Stimulated activated CD4-positive, alpha-beta T cell treated with anti-CD3 and anti-CD28 coated beads, Interleukin-15, amount 100 ng/mL, for 24 hours (primary cell): ENCODE results near the gene NFIA.

Experiments
- DNase-seq: peaks from one replicate; pipeline ENCODE4 v3.0.0-alpha.2; 2020

Gene NFIA

DNA sequence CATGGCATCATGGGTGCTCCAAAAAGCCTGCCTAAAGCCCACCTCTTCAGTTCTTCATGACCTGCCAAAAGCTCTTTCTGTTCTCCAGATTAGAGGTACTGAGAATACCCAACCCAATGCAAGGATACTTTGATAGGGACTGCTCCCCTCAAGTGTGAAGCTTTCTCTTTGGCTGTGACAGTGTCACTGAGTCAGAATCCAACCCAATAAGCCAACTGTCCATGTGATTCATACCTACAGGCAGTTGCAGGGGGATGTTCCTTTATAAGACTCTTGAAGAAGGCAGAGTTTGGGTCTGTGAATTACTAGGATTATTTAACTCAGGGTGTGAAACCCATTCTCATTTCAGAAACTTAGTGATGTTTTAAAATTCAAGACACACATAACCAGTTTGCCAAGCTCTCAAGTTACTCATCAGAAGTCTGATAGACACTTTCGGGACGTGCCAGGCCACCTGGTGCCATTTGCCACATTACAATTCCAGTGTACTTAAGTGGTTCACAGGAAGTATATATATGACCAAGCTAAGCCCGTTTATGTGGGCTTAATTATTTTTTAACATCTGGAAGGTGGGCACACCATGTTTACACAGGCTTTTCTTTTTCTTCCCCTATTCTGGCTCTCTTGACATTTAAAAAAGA lies 265.8 kb downstream of the NFIA start:
- DNase-seq, result no peak

DNA sequence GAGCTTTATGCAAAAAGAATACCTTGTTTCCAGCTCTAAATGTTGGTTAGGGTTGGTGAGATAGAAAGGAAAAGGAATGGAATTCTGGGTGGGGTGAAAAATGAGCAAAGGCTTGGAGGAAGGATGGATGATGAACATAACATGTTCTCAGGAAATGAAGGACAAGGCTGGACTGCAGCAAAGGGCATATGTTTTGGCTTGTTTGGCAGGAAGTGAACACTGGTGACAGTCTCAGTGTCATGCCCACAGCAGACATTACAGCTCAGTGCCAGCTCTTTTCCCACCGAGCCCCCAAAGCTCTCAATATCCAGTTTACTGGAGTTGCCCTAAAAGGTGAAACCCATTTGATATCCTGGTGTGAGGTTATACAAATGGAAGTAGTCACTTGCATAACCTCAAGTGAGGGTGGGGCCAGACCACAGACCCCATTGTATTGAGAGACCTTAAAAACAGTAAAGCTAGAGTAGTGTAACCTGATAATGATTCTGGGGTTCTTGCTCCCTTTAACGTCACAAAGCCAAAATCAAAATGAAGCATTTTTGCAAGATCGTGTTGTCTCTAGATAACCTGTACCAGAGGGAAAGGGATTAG lies 270.6 kb downstream of the NFIA start:
- DNase-seq, result no peak

DNA sequence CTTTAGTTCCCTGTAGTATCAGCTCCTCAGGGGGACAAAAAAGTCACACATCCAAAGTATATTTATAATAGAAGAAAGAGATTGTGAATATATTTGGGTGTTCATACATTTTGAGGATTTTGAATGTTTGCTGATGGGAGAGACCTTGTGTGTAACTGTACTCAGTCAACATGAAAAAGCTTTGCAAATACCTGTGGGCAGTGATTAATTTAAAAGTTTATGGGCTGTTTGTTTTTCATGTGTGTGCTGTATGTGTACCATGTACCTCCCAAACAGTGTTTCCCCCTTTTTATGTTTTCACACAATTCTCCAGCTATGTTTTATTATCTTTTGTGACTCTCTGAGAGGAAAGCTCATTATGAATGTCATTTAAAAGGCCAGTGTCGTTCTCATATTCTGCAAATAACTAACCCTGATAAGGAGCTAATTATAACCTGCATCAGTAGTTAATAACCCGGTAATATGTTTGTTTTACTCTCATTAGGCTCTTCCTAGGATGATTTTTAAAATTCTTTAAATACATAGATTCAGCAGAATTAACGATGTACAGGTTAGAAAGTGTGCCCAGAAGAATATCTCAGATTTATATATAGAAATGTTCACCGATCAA lies 271.5 kb downstream of the NFIA start:
- no peak for DNase-seq

DNA sequence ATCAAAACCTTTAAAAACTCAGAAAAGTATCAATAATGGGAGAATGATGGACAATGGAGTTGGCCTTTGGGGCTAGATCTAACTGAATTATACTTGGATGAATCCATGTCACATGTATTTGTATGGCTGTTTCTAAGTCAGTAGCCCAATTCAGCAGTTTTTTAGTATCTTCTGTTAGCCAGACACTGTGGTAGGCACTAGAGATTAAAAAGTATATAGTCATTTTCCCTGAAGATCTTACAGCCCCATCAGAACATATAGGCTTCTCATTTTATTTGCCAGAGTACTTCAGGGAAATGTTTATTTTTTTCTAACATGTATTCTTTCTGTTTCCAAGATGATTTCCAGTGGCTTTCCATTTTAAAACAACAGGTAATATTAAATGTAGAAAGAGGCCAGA lies 273.7 kb downstream of the NFIA start:
- no peak for DNase-seq

DNA sequence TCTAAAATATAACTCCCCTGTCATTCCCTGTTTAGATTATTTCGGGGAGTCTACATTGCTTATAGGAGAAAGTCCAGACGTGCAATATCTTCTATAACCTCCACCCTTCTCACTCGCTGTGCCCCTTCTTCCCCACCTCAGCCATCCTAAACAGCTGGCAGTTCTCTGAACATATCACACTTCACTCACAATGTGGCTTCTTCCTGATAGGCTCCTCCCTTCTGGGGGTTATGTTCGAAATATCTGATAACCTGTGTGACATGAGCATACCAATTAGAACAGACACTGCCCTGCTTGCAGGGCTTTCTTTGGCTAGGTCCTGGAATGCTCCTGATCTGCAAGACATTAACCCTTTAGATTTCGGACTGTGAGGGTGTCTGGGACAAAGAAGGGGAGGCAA lies 274.6 kb downstream of the NFIA start:
- DNase-seq, result no peak

DNA sequence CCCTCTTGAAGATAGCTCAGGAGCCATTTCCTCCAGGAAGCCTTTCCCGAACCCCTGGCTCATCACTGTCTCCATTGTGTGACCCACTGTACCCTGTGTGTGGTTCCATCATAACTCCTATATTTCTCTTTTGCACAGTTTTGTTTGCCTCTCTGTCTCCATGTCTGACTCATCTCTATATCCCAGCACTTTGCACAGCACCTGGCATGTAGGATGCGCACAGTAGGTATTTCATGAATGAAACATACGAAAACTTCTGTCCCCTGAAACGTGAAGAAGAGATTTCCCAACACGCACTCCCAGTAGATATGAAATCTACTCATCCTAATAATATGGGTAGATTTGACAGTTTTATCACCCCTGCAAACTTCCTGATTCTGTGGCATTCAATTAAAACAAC lies 275.2 kb downstream of the NFIA start:
- DNase-seq, result no peak

DNA sequence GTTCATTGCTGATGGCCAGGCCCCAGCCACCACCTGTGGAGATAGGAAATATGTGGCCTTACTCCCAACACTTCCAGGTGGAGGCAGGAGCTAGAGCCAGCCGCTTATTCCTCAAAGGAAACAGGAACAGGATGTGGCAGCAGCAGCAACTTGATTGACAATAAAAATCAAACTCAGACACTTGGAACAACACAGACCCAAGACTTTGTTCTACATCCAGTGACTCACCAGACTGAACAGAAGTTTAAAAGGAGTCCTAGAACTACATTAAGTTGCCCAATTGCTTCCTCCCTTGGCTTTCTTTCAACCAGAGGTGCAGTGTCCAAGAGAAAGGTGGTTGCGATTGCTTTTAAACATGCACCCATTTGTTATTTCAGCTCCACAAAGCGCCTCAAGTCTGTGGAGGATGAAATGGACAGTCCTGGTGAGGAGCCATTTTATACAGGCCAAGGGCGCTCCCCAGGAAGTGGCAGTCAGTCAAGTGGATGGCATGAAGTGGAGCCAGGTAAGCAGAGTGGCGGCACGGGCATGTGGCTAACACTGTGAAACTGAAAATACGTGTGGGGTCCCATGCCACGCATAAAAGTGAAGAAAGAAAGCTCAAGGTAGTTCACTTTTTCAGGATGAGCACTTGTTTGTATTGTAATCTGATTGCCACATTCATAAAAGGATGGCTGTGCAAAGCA lies 276.6 kb downstream of the NFIA start:
- DNase-seq, result no peak

DNA sequence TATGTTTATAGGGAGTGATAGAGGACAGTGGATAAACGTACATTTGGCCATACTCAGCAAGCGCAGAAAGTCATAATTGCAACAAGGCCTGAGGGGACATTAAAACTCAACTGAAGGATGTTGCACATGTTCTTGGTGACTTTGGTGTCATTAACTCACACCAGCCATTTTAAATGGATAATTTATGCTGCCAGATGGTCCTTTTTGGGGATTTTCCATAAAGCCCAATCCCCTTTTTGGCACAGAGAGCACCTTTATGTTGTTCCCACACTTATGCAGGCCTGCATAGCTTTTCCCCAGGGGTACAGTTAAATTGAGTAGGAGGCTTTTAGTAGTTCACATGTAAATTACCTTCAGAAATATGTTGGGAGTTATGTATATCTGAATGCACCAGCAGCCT lies 279.6 kb downstream of the NFIA start:
- no peak for DNase-seq

DNA sequence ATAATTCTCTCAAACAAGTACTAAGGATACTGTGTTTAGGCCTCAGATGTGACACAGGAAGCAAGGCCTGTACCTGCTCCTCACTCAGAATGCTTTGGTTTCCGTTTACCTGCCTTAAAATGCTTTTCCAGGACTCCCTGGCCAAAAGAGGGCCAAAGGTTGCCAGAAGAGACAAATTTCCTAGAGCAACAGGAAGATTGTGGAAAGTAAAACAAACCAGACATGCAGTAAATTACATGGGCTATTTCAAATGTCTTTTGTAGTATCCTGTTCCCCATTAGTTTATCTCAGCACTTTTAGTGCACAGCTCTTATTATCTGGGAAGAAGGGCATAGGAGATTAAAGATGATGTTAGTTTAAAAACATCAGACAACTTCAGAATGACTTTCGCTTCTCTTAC lies 280.0 kb downstream of the NFIA start:
- no peak for DNase-seq

DNA sequence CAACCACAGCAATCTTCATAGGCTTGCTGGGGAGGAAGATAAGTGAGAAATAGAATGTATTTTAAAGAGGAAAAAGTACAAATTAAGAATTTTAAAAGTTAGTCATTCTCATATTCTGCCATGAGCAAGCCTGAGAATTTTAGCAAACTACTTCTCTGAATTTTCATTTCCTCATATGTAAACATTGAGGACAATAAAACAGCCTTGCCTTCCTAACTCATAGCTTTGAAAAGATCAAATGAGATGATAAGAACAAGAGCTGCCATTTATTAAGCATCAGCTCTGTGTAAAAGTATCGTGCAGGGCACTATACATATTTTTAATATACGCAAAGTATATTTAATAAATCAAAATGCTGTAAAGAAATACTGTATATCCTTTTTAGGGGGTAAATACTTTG lies 286.0 kb downstream of the NFIA start:
- no peak for DNase-seq

DNA sequence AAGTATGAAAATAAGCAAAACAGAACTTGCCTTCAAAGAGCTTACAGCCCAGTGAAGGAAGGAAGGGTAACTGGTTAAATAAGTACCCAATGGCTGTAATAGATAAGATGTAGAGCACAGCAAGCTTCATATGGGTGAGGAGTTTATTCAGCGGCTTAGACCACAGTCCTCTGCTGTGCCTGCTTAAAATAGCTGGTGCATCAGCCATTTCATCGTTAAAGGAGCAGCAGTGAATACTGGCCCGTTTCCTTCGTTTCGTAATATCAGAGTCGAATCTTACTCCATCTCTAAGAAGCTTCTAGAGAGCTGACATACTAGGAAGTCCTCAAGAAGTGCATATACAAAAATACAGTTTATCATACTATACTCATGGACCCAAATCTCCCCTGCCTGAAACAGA lies 286.5 kb downstream of the NFIA start:
- DNase-seq, result no peak

DNA sequence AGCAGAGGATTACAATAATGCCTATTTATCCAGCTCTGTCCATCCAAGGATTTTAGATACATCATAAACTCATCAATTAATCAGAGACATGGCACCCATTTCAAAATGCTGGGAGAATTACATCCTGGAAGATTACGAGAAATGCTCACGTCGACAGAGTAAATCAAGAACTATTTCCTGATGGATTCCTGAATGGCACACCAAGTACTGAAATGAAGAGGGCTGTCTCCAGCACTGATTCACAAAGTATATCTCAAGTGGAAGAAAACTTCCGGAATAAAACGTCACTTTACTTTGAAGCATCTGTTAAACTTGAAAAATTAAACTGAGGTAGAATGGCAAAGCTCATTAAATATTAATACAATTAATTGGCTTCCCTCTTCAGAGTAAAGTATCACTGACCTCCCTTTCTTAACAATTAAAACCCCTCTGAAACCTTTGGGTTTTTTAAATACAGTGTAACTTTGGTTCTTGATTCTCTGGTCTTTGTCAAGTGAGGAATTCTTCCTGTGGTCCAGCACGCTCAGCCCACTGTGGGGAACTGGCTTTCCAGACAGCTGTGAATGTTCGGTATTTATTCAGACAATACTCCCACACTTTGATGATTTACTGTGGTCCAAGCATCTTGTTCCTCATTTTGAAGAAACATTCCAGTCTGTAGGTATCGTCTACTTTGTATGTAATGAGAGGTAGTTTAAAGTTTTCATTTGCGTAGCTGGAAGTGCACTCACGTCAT lies 288.0 kb downstream of the NFIA start:
- no peak for DNase-seq

DNA sequence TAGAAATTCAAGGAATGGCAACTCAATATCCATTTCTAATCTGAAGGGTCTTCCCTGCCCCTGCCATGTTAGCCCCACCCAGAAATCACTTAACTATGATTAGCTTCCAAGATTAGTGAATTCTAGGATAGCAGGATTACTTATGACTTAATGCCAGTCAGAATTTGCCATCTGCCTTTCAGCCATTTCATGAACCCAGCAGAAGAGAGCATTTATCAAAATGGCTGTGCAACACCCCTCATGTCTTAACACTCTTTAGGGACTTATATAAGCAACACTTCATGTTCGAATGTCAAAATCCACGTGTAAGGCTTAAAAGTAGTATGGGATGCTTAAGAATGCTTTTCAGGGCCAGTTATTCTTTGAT lies 288.5 kb downstream of the NFIA start:
- DNase-seq, result no peak

DNA sequence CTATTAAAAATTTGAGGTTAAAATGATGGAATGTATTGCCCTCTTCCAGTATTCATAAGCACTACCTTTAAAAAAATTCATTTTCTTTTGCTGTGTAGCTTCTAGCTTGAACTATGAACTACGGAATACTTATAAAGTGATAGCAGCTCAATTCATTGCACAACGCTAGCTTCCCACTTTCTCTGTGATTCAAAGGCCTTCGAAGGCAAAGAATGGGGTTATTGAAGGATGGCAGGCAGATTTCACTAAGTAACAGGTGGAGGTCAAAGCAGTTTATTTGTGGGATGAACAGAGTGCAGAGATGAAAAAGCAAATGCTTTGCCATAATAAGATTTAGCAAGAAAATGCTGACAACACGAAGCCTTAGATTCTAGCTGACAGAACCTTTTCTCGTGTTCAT lies 290.6 kb downstream of the NFIA start:
- no peak for DNase-seq

DNA sequence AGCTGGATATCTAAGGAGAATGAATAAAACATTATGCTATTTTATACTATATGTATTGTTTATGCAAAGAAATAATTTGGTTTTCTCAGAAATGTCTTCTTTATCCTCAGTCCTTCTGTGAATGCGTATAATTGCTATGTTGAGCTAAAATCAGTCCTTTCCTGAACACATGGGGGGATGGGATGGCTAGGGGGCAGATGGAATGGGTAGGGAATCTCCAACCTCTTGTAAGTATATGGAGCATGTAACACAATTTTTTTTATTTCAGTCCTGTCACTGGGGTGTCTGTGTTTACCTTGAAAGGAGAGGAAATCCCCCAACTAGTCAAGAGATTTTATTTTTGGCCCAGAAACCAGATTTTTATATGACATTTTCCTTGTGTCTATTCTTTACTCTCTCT lies 291.8 kb downstream of the NFIA start:
- DNase-seq, result no peak

DNA sequence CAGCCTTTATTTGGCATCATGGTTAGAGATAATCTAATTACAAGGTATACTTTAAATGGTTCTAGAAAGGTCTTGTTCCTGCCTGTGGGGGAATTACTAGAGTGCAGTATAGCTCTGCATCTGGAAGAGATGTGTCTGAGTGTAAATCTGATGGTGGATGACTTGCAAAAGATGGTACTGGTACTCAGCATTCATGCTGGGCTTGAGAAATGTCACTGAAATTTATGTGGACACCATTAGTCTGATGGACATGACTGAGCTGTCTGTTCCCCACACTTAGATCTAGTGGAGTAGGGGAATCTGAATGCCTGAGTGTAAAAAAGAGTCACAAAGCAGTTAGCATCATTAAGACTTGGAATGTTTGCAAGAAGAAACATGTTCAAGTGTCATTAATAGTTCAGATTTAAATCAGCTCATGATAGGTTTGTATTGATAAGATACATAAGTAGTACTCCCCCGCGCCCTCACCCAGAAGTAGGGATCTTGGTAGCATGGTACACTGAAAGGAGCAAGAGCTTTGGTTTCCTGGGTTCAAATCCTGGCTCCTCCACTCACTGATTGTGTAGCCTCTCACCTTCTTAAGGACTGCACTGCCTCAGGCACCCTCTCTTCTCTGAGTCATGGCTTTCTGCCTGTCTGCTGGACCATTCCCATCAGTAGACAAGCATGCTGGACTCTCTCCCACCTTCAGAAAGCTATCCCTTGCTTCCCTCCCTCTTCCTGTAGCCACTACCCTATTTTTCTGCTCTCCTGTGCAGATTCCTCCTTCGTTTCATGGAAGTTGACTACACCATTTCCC lies 292.9 kb downstream of the NFIA start:
- no peak for DNase-seq

DNA sequence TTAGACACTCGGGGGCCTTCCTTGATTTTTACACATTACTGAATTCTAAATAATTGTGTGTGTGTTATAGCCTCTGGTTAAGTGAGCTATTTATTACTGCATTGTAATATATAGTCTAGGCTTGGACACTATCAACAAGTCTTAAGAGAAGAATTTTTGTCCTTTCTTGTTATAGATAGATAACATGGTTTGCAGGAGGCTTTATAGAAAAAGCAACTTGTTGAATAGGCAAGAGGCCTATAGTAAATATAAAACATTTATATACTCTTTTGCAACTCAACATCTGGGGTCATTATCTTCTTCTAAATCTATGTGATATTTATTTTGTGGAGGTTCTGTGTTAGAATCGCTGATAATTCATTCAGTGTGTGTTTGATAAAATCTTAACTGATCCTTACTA lies 293.8 kb downstream of the NFIA start:
- DNase-seq, result no peak

DNA sequence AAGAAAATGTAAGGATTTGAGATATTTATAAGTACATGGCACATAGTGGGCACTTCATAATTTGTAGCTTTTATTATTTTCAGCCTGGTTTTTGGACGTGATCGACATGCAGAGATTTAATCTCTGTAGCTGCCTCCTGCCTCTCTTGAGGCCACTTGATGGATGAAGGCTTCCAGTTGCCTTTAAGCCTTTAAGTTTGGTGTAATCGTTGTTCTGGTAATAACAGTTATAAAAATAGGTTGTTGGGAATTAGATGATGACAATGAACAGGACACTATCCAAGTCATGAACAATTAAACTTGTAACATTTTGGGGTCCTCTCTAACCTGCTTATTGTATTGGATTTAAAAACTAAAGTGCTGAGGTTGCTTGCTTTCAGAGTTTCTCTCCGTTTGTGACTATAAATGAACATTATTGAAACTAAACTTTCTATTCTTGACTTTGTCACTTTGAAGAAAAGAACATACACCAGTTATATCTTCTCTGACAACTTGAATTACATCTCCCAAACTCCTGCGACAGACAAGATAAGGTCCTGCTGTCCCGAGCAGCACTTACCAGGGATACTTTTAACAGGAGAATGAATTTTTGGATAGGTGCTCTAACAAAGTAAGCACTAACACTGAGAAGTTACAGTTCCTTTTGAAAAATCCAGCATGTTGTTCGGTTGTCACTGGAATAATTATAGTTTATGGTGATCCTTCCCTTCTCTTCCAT lies 295.0 kb downstream of the NFIA start:
- no peak for DNase-seq

DNA sequence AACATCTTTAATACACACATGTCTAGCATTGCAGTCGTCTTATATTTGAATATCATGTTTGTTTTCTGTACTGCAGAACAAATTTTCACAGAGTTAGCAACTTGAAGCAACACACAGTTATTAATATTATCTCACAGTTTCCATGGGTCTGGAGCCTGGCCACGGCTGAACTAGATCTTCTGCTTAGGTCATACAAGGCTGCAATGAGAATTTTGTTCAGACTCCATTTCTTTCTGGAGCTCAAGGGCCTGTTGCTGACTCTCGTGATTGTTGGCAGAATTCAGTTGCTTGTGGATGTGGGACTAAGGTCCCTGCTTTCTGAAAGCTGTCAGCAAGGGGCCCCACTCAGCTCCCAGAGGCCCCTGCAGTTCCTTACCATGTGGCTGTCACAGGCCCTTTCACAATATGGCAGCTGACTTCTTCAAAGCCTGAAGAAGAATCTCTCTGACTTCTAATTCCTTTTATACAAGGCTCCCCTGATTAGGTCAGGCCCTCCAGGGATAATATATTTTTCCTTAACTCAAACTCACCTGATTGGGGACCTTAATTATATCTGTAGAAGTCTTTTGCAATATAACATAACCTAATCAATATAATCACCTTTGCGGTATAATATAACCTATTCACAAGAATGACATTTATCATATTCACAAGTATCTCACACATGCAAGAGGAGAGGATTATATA lies 296.3 kb downstream of the NFIA start:
- DNase-seq, result no peak

DNA sequence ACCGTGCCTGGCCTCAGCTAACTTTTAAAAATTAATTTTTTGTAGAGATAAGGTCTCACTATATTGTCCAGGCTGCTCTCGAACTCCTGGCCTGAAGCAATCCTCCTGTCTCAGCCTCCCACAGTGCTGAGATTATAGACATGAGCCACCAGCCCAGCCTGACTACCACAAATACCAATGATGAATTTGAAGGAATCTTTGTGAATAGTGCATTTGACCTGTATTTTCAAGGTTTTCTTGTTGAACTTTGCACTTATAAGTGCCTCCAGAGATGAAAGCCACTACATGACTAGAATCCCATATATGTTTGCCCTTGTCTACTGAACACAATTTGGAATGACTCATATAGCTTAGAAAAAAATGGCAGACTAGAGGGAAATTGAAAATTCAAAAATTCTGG lies 297.3 kb downstream of the NFIA start:
- DNase-seq, result no peak

DNA sequence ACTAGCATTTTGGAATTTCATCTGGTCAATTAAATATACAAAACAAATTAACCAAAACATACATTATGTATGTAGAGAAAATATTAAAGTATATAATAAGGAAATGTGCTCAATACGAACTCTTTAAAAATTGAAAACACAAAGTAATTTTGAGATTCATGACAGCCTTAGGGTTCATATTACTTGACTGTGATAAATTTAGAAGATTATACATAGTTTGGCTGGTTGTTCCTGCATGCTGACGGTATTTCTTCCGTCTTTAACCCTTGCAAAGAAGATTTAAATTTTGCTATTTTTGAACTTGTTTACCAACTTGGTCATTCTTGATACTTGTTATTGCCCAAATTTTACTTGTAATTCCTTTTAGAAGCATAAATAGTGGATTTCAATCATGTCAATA lies 298.2 kb downstream of the NFIA start:
- no peak for DNase-seq

DNA sequence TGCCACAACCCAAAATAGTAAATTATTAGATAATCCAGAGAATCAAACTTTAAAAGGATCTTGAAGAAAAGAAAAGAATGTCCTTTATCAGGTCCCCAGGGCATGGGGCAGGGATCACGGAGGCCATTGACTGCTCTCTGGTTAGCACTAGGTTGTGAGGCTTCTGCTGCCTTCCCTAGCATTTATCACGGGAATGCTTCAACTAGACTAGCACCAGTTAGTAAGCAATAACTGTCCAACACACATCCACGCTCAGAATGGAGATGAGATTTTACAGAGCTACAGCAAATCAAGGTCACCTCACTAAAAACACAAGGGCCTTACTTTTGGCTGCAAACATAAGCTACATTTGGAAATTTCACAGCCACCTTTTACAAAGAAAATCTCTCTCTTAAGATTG lies 304.0 kb downstream of the NFIA start:
- no peak for DNase-seq
